Rectal smooth muscle tissue (tissue), 1 donor: Measurements from ENCODE around the gene CR2.
A peak's percentile ranks its signal among the peaks of the same experiment; 100 is the strongest.
"Not testable (repeated sequence)": the region's sequence is repeated elsewhere in the genome, so short reads cannot be mapped to it uniquely, and the experiment has no call there.

Experiments
- H3K27ac ChIP-seq: one replicate; pipeline ENCODE4 v1.7.0; 2013; ENCODE audit warnings: low read depth, low read length, inconsistent platforms
- H3K27me3 ChIP-seq: one replicate; pipeline ENCODE4 v1.7.0; 2013; ENCODE audit warnings: low read length; ENCODE audit not compliant: control insufficient read depth, insufficient read depth
- H3K36me3 ChIP-seq: one replicate; pipeline ENCODE4 v1.7.0; 2013; ENCODE audit warnings: low read length; ENCODE audit not compliant: control insufficient read depth, insufficient read depth
- H3K4me1 ChIP-seq: one replicate; pipeline ENCODE4 v1.7.0; 2013; ENCODE audit warnings: low read length; ENCODE audit not compliant: control insufficient read depth, insufficient read depth
- H3K4me3 ChIP-seq: one replicate; pipeline ENCODE4 v1.7.0; 2013; ENCODE audit warnings: low read length
- H3K9ac ChIP-seq: one replicate; pipeline ENCODE4 v1.7.0; 2013; ENCODE audit warnings: low read length

CR2 gene

GRCh38 chr1:207424570-207425131 is 29.5 kb upstream of the CR2 start:
- Histone ChIP-seq H3K27ac (no peak overlapping the region), H3K9ac (no peak overlapping the region), H3K36me3 (no peaks in the 10 kb centered on the region), H3K4me1 (no peaks in the 10 kb centered on the region), H3K27me3 (no peaks in the 10 kb centered on the region), H3K4me3 (no peak overlapping the region)

GRCh38 chr1:207427832-207428585 is 26.1 kb upstream of the CR2 start:
- Histone ChIP-seq H3K4me3 (no peak overlapping the region), H3K4me1 (no peaks in the 10 kb centered on the region), H3K9ac (no peak overlapping the region), H3K27me3 (no peaks in the 10 kb centered on the region), H3K27ac (no peak overlapping the region), H3K36me3 (no peaks in the 10 kb centered on the region)

GRCh38 chr1:207428783-207429182 is 25.3 kb upstream of the CR2 start:
- Histone ChIP-seq H3K27me3 (no peaks in the 10 kb centered on the region), H3K4me1 (no peaks in the 10 kb centered on the region), H3K27ac (no peak overlapping the region), H3K4me3 (no peak overlapping the region), H3K36me3 (no peaks in the 10 kb centered on the region), H3K9ac (no peak overlapping the region)

GRCh38 chr1:207429963-207430362 is 24.2 kb upstream of the CR2 start:
- Histone ChIP-seq H3K27me3 (no peaks in the 10 kb centered on the region), H3K27ac (no peak overlapping the region), H3K36me3 (no peaks in the 10 kb centered on the region), H3K9ac (no peak overlapping the region), H3K4me1 (no peaks in the 10 kb centered on the region), H3K4me3 (no peak overlapping the region)

- Histone ChIP-seq H3K27me3 (no peaks in the 10 kb centered on the region), H3K4me3 (no peak overlapping the region), H3K36me3 (no peaks in the 10 kb centered on the region), H3K4me1 (no peaks in the 10 kb centered on the region), H3K9ac (no peak overlapping the region), H3K27ac (no peak overlapping the region)
Measured at GRCh38 chr1:207430602-207431001, 23.5 kb upstream of the CR2 start.

GRCh38 chr1:207431508-207431907 is 22.6 kb upstream of the CR2 start:
- Histone ChIP-seq H3K4me3 (no peak overlapping the region), H3K36me3 (no peaks in the 10 kb centered on the region), H3K9ac (no peak overlapping the region), H3K27me3 (no peaks in the 10 kb centered on the region), H3K27ac (no peak overlapping the region), H3K4me1 (no peaks in the 10 kb centered on the region)

- Histone ChIP-seq H3K4me3 (no peak overlapping the region), H3K9ac (no peak overlapping the region), H3K27ac (no peak overlapping the region), H3K27me3 (no peaks in the 10 kb centered on the region), H3K4me1 (no peaks in the 10 kb centered on the region), H3K36me3 (no peaks in the 10 kb centered on the region)
Measured at GRCh38 chr1:207433435-207433834, 20.7 kb upstream of the CR2 start.

GRCh38 chr1:207436746-207437145 is 17.4 kb upstream of the CR2 start:
- H3K27me3 ChIP-seq, H3K4me3 ChIP-seq, H3K36me3 ChIP-seq, H3K27ac ChIP-seq, H3K9ac ChIP-seq, H3K4me1 ChIP-seq: not testable (repeated sequence)

GRCh38 chr1:207440626-207441025 is 13.5 kb upstream of the CR2 start:
- H3K27me3 ChIP-seq = no peaks in the 10 kb centered on the region

GRCh38 chr1:207444514-207445217 is 9.5 kb upstream of the CR2 start:
- no peak overlapping the region for H3K27ac ChIP-seq
- no peaks in the 10 kb centered on the region for H3K36me3 ChIP-seq
- H3K27me3 ChIP-seq = no peaks in the 10 kb centered on the region
- H3K4me1 ChIP-seq = no peaks in the 10 kb centered on the region
- no peak overlapping the region for H3K9ac ChIP-seq
- no peak overlapping the region for H3K4me3 ChIP-seq

More at GRCh38 chr1:207440626-207441025, 13.5 kb upstream of the CR2 start:
- Histone ChIP-seq H3K4me1 (no peaks in the 10 kb centered on the region), H3K27ac (no peak overlapping the region), H3K4me3 (no peak overlapping the region), H3K9ac (no peak overlapping the region), H3K36me3 (no peaks in the 10 kb centered on the region)

GRCh38 chr1:207453710-207454045 is 450 bp upstream of the CR2 start:
- Histone ChIP-seq H3K4me1 (peaks cover 3% of the 10 kb centered on the region), H3K9ac (no peak overlapping the region), H3K27ac (no peak overlapping the region), H3K4me3 (peak overlapping the region; percentile 70), H3K27me3 (peaks cover 7% of the 10 kb centered on the region), H3K36me3 (no peaks in the 10 kb centered on the region)

GRCh38 chr1:207455183-207455754 is 1.1 kb downstream of the CR2 start:
- H3K27ac ChIP-seq = no peak overlapping the region
- H3K4me1 ChIP-seq = peaks cover 3% of the 10 kb centered on the region
- no peak overlapping the region for H3K4me3 ChIP-seq
- H3K27me3 ChIP-seq = peaks cover 7% of the 10 kb centered on the region
- no peak overlapping the region for H3K9ac ChIP-seq
- H3K36me3 ChIP-seq = no peaks in the 10 kb centered on the region
